GM12875 (cell line): ENCODE measurements around the gene SLC25A42.

Source experiments
- H3K4me3 ChIP-seq: one replicate; pipeline ENCODE4 v1.5.1; 2011; ENCODE audit warnings: low read depth, low read length, control low read depth
- CTCF ChIP-seq: IDR thresholded peaks from 2 replicates; pipeline ENCODE4 v1.5.1; 2011; ENCODE audit warnings: low read depth, mild to moderate bottlenecking, control low read depth, inconsistent platforms, low read length, moderate library complexity, borderline replicate concordance; ENCODE audit not compliant: insufficient read depth

SLC25A42 gene

DNA sequence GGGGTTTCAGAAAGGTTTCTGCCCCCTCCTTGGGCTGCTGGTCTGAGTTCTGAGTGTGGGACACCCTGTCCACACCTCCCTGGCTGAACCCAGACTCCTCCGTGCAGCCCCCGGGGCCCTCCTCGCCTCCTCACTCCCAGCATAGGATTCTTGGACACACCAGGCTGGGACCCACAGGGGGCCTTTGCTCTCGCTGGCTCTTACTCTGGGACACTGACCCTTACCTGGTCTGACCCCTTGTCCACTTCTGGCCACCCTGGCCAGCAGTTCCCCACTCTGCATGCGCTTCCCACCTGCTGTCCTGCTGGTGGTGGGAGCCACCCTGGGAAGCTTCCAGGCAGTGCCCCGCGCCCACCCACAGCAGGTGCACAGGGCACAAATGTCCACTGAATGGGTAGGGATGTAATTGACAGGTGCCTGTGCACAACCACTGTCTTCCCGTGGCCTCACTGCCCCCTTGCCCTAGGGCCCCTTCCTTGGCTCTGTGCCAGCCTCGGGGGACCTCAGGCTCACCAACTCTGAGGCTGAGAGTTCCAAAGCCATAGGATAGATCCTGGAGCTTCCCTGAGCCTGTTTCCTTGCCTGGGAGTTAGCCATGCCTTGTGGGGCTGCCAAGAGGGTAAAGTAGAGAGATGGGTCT lies 7.0 kb upstream of the SLC25A42 start:
- H3K4me3 ChIP-seq, result no peak overlapping the region
- no peak for TF ChIP-seq CTCF

GRCh38 chr19:19057317-19057716 lies 6.5 kb upstream of the SLC25A42 start:
- no peak for TF ChIP-seq CTCF

GRCh38 chr19:19057720-19058119 lies 6.1 kb upstream of the SLC25A42 start:
- TF ChIP-seq CTCF, result no peak
- H3K4me3 ChIP-seq, result no peak overlapping the region

More at GRCh38 chr19:19057317-19057716, 6.5 kb upstream of the SLC25A42 start:
- H3K4me3 ChIP-seq, result no peak overlapping the region

DNA sequence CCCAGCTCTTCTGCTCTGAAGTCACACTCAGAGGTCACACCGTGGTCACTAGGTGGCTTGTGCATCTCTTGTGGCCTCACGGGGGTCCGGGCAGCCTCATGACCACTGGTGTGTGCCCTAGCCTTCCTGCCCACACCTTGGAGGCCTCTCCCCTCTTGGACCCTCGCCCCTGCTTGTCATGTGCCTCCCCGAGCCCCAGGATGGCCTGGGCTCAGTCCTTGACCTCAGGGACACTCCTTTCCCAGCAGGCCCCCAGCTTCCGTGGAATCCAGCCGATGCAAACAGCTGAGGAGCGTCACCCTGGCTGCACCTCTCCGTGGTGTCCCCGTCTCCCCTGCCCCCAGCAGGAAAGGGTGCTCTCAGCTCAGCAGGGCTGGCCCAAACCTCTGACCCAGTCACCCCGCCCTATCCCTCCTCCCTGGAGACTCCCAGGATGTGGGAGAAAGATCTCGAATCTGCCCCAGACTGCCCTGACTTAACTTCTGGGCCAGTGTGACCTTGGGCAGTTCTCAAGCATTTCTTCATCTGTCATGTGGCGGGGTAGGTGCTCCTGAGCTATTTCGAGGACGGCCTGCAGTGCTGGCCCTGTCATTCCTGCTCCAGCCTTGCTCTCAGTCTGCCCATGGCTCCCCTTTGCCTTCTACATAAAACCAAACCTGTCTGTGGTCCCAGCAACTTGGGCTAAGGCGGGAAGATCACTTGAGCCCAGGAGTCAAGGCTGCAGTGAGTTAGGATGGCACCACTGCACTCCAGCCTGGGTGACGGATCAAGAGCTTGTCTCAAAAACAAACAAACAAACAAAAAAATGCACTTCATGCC lies 4.6 kb upstream of the SLC25A42 start:
- H3K4me3 ChIP-seq, result no peak overlapping the region
- TF ChIP-seq CTCF, result no peak

DNA sequence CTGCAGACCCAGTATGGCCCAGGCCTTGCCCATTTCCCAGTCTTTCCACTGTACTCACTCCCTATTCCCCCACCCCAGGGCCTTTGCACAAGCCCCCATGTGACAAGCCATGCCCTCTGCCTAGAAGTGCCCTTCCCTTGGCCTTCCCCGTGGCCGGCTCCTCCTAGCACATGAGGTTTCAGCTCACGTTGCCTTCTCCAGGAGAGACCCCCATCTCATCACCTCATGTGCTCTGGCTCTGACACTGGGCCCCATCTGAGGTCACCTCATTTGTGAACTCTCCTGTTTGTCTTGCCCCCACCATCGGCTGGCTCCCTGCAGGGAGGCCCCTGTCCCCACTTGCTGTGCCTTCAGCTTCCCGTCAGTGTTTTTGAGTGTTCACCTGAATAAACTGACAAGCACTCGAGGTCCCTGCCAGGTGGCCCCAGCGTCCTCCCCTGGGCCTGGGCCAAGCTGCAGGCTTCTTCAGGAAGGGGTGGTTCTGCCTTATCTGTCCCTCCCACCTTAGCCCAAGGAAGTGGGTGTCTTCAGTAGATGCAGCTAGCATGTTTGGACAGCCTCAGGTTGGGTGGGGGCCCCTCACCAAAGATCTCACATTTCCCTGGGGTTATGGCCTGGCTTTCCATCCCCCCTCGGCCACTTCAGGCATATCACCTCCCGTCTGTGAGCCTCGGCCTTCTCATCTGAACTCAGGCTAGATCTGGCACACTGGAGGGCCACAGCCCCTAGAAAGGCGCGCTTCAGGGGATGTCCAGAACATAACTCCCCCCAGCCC lies 3.8 kb upstream of the SLC25A42 start:
- no peak for TF ChIP-seq CTCF
- no peak overlapping the region for H3K4me3 ChIP-seq

GRCh38 chr19:19061506-19061905 lies 2.3 kb upstream of the SLC25A42 start:
- TF ChIP-seq CTCF, result no peak

More at GRCh38 chr19:19061506-19061905, 2.3 kb upstream of the SLC25A42 start:
- no peak overlapping the region for H3K4me3 ChIP-seq
